Measurements from ENCODE around the gene ASB13.
A peak's percentile ranks its signal among the peaks of the same experiment; 100 is the strongest.

ASB13 gene

DNA sequence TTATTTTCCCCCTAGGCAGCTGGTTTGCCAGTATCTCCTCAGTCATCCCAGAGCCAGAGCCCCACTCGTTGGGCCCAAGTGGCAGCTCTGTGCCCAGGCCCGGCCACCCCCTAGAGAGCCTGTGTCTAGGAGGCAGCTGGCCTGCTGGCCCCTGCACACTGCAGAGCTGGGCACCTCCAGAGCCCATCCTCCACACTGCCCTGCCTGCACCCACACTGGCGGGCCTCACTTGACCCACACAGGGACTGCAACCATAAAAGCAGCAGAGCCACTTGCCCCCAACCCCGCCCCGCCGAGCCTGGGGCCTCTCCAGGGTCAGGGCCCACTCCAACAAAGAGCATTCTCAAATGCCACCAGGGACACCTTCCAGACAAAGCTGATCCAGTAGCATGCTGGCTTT lies 5.4 kb downstream of the ASB13 start:
- peaks cover 6% of the 10 kb centered on the region for H3K27me3 ChIP-seq (ENCODE audit: insufficient read depth, insufficient read length)
- no peak for DNase-seq (ENCODE audit: low read depth, low spot score)
- TF ChIP-seq SUZ12 (IDR thresholded peaks at IDR 0.05; ENCODE audit: extremely low read depth, insufficient read depth, insufficient read length) (no peak), YY1 (IDR thresholded peaks at IDR 0.05; ENCODE audit: insufficient read depth, insufficient read length) (no peak), ZNF274 (IDR thresholded peaks at IDR 0.05; ENCODE audit: low read depth, low read length) (no peak)
- H3K9me3 ChIP-seq (ENCODE audit: insufficient read depth, low read length) = no peaks in the 10 kb centered on the region
- peaks cover 15% of the 10 kb centered on the region for H3K4me1 ChIP-seq (ENCODE audit: insufficient read depth, insufficient read length)
- H3K36me3 ChIP-seq (ENCODE audit: insufficient read depth, insufficient read length, low read length) = no peaks in the 10 kb centered on the region
- no peak overlapping the region for H3K4me3 ChIP-seq (ENCODE audit: insufficient read length, low read depth)
- peak overlapping the region; percentile 2 for H3K9ac ChIP-seq (ENCODE audit: insufficient read length, low read depth)

DNA sequence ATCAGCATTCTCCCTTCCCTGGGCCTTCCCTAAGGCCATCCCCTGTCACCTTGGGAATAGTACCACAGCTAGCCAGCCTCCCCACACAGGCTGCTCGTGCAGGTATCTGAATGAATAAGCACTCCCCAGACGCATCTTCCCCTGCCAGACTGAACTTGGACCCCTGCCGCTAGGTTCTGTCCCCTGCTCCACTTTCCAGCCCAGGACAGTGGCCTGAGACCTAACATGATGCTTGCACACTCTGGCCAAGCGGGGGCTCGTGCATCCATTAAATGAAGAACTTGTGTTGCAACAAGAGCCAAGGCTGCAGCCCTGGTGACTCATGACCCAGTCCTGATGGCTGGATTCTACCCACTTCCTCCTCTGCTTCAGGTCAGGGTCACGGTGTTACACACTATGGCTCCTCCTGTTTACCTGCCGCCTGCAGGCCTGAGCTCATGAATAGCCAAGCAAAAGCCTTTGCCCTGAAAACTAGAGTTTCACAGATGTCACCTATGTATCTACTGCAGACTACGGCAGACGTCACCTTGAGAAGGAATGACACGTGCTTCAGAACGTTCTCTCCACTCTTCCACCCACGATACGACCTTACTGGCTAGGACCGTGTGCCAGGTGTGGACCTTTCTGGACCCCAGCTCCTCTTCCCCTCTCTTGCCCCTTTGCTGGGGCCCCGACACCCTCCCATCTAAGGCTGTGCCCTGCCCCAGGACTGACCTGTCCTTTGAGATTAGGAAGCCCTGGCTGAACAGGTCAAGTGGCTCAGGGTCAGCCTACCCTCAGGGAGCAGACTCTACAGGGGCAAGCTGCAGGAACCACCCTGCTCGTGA lies 6.5 kb downstream of the ASB13 start:
- no peak for DNase-seq (ENCODE audit: low read depth, low spot score)
- Histone ChIP-seq H3K4me3 (ENCODE audit: insufficient read length, low read depth) (no peak overlapping the region), H3K27me3 (ENCODE audit: insufficient read depth, insufficient read length) (no peaks in the 10 kb centered on the region), H3K9me3 (ENCODE audit: insufficient read depth, low read length) (no peaks in the 10 kb centered on the region), H3K36me3 (ENCODE audit: insufficient read depth, insufficient read length, low read length) (no peaks in the 10 kb centered on the region), H3K4me1 (ENCODE audit: insufficient read depth, insufficient read length) (peaks cover 15% of the 10 kb centered on the region), H3K9ac (ENCODE audit: insufficient read length, low read depth) (no peak overlapping the region)
- TF ChIP-seq YY1 (IDR thresholded peaks at IDR 0.05; ENCODE audit: insufficient read depth, insufficient read length) = no peak
- no peak for TF ChIP-seq ZNF274 (IDR thresholded peaks at IDR 0.05; ENCODE audit: low read depth, low read length)
- no peak for TF ChIP-seq SUZ12 (IDR thresholded peaks at IDR 0.05; ENCODE audit: extremely low read depth, insufficient read depth, insufficient read length)

GRCh38 chr10:5658871-5659618 lies 7.3 kb downstream of the ASB13 start:
- no peak for DNase-seq (ENCODE audit: low read depth, low spot score)
- TF ChIP-seq YY1 (IDR thresholded peaks at IDR 0.05; ENCODE audit: insufficient read depth, insufficient read length) (no peak), ZNF274 (IDR thresholded peaks at IDR 0.05; ENCODE audit: low read depth, low read length) (no peak), SUZ12 (IDR thresholded peaks at IDR 0.05; ENCODE audit: extremely low read depth, insufficient read depth, insufficient read length) (no peak)
- Histone ChIP-seq H3K27me3 (ENCODE audit: insufficient read depth, insufficient read length) (no peaks in the 10 kb centered on the region), H3K4me3 (ENCODE audit: insufficient read length, low read depth) (no peak overlapping the region), H3K36me3 (ENCODE audit: insufficient read depth, insufficient read length, low read length) (no peaks in the 10 kb centered on the region), H3K4me1 (ENCODE audit: insufficient read depth, insufficient read length) (peaks cover 15% of the 10 kb centered on the region), H3K9ac (ENCODE audit: insufficient read length, low read depth) (no peak overlapping the region), H3K9me3 (ENCODE audit: insufficient read depth, low read length) (no peaks in the 10 kb centered on the region)

DNA sequence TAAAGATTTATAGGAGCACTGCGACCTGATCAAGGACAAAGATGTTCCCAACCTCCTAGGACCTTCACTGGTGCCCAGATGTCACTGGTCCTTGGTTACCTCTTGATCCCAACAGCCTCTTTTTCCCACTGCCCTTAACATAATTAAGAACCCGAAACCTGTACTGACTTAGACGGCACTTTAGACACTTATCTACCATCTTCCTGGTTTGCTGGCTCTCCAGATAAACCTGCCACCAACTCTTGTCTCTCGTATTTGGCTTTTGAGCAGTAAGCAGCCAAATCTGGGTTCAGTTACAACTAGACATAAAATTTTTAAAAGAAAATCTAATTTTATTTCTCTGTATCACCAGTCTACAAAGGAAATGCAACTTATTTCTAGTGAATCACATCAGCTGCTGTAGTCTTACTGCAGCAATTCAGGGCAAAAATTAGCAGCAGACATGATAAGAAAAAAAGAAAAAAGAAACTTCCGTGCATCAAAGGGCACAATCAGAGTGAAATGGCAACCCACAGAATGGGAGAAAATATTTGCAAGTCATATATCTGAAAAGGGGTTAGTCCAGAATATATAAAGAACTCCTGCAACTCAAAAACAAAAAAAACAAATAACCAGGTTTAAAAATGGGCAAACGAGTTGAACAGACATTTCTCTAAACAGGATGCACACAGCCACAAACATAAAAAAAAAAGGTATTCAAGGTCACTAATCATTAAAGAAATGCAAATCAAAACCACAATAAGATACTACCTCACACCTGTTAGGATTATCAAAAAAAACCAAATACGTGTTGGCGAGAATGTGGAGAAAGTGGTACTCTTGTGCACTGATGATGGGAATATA lies 9.4 kb downstream of the ASB13 start:
- Histone ChIP-seq H3K9ac (ENCODE audit: insufficient read length, low read depth) (no peak overlapping the region), H3K27me3 (ENCODE audit: insufficient read depth, insufficient read length) (no peaks in the 10 kb centered on the region), H3K4me1 (ENCODE audit: insufficient read depth, insufficient read length) (peaks cover 15% of the 10 kb centered on the region), H3K4me3 (ENCODE audit: insufficient read length, low read depth) (no peak overlapping the region), H3K9me3 (ENCODE audit: insufficient read depth, low read length) (no peaks in the 10 kb centered on the region), H3K36me3 (ENCODE audit: insufficient read depth, insufficient read length, low read length) (no peaks in the 10 kb centered on the region)
- DNase-seq (ENCODE audit: low read depth, low spot score) = no peak
- TF ChIP-seq YY1 (IDR thresholded peaks at IDR 0.05; ENCODE audit: insufficient read depth, insufficient read length) (no peak), SUZ12 (IDR thresholded peaks at IDR 0.05; ENCODE audit: extremely low read depth, insufficient read depth, insufficient read length) (no peak), ZNF274 (IDR thresholded peaks at IDR 0.05; ENCODE audit: low read depth, low read length) (no peak)

- H3K36me3 ChIP-seq (ENCODE audit: insufficient read depth, insufficient read length, low read length) = peaks cover 4% of the 10 kb centered on the region
- H3K4me1 ChIP-seq (ENCODE audit: insufficient read depth, insufficient read length) = peaks cover 11% of the 10 kb centered on the region
- DNase-seq (ENCODE audit: low read depth, low spot score) = no peak
- no peak overlapping the region for H3K4me3 ChIP-seq (ENCODE audit: insufficient read length, low read depth)
- no peaks in the 10 kb centered on the region for H3K9me3 ChIP-seq (ENCODE audit: insufficient read depth, low read length)
- no peaks in the 10 kb centered on the region for H3K27me3 ChIP-seq (ENCODE audit: insufficient read depth, insufficient read length)
- TF ChIP-seq ZNF274 (IDR thresholded peaks at IDR 0.05; ENCODE audit: low read depth, low read length) (no peak), YY1 (IDR thresholded peaks at IDR 0.05; ENCODE audit: insufficient read depth, insufficient read length) (no peak), SUZ12 (IDR thresholded peaks at IDR 0.05; ENCODE audit: extremely low read depth, insufficient read depth, insufficient read length) (no peak)
- H3K9ac ChIP-seq (ENCODE audit: insufficient read length, low read depth) = no peak overlapping the region
Observed at GRCh38 chr10:5655121-5655520, 11.3 kb downstream of the ASB13 start.

GRCh38 chr10:5654218-5654755 lies 12.1 kb downstream of the ASB13 start:
- no peak for TF ChIP-seq ZNF274 (IDR thresholded peaks at IDR 0.05; ENCODE audit: low read depth, low read length)
- no peak for TF ChIP-seq SUZ12 (IDR thresholded peaks at IDR 0.05; ENCODE audit: extremely low read depth, insufficient read depth, insufficient read length)
- no peak for TF ChIP-seq YY1 (IDR thresholded peaks at IDR 0.05; ENCODE audit: insufficient read depth, insufficient read length)
- Histone ChIP-seq H3K9me3 (ENCODE audit: insufficient read depth, low read length) (no peaks in the 10 kb centered on the region), H3K4me1 (ENCODE audit: insufficient read depth, insufficient read length) (peaks cover 4% of the 10 kb centered on the region), H3K4me3 (ENCODE audit: insufficient read length, low read depth) (no peak overlapping the region), H3K36me3 (ENCODE audit: insufficient read depth, insufficient read length, low read length) (peaks cover 4% of the 10 kb centered on the region), H3K9ac (ENCODE audit: insufficient read length, low read depth) (no peak overlapping the region), H3K27me3 (ENCODE audit: insufficient read depth, insufficient read length) (no peaks in the 10 kb centered on the region)
- DNase-seq (ENCODE audit: low read depth, low spot score) = no peak
